Effector memory CD4-positive, alpha-beta T cell (primary cell): ENCODE results near the gene SLC22A12.
"Not testable (repeated sequence)": the region's sequence is repeated elsewhere in the genome, so short reads cannot be mapped to it uniquely, and the experiment has no call there.

Source experiments
- DNase-seq, 3 donors: peaks; one replicate each; pipeline ENCODE4 v3.0.0-alpha.2; 2020
- H3K27ac ChIP-seq: 2 replicates; pipeline ENCODE4 v1.7.0; 2013; ENCODE audit warnings: mild to moderate bottlenecking, low read length, moderate library complexity; ENCODE audit not compliant: insufficient read depth, poor library complexity, severe bottlenecking
- H3K27me3 ChIP-seq: replicated peaks from 2 replicates; pipeline ENCODE4 v1.7.0; 2013; ENCODE audit warnings: mild to moderate bottlenecking, low read length; ENCODE audit not compliant: insufficient read depth, control insufficient read depth, poor library complexity, severe bottlenecking
- H3K36me3 ChIP-seq: 2 replicates; pipeline ENCODE4 v1.7.0; 2013; ENCODE audit warnings: mild to moderate bottlenecking, low read length, moderate library complexity; ENCODE audit not compliant: control insufficient read depth, insufficient read depth
- H3K4me1 ChIP-seq: 2 replicates; pipeline ENCODE4 v1.7.0; 2013; ENCODE audit warnings: low read length, mild to moderate bottlenecking; ENCODE audit not compliant: control insufficient read depth, insufficient read depth, poor library complexity, severe bottlenecking
- H3K4me3 ChIP-seq: 2 replicates; pipeline ENCODE4 v1.7.0; 2013; ENCODE audit warnings: low read length, low read depth, mild to moderate bottlenecking; ENCODE audit not compliant: insufficient read depth, poor library complexity, severe bottlenecking
- H3K9me3 ChIP-seq: 2 replicates; pipeline ENCODE4 v1.7.0; 2013; ENCODE audit warnings: mild to moderate bottlenecking, low read length, moderate library complexity; ENCODE audit not compliant: control insufficient read depth

The SLC22A12 gene

GRCh38 chr11:64585150-64585549, 5.9 kb upstream of the SLC22A12 start:
- Histone ChIP-seq H3K4me1 (no peaks in the 10 kb centered on the region), H3K36me3 (no peaks in the 10 kb centered on the region), H3K27me3 (no peaks in the 10 kb centered on the region), H3K27ac (no peak overlapping the region), H3K4me3 (no peak overlapping the region), H3K9me3 (no peaks in the 10 kb centered on the region)
- DNase-seq = no peak

- Histone ChIP-seq H3K27me3 (no peaks in the 10 kb centered on the region), H3K27ac (no peak overlapping the region), H3K36me3 (no peaks in the 10 kb centered on the region), H3K9me3 (no peaks in the 10 kb centered on the region), H3K4me1 (no peaks in the 10 kb centered on the region), H3K4me3 (no peak overlapping the region)
- DNase-seq = no peak
Observed at GRCh38 chr11:64586366-64586765, 4.7 kb upstream of the SLC22A12 start.

GRCh38 chr11:64588701-64589100, 2.3 kb upstream of the SLC22A12 start:
- no peak for DNase-seq
- no peaks in the 10 kb centered on the region for H3K9me3 ChIP-seq
- no peaks in the 10 kb centered on the region for H3K36me3 ChIP-seq
- H3K4me1 ChIP-seq = no peaks in the 10 kb centered on the region
- H3K27me3 ChIP-seq = no peaks in the 10 kb centered on the region
- H3K27ac ChIP-seq = no peak overlapping the region
- H3K4me3 ChIP-seq = no peak overlapping the region

GRCh38 chr11:64591257-64592233, 525 bp downstream of the SLC22A12 start:
- DNase-seq = no peak
- Histone ChIP-seq H3K27me3 (no peaks in the 10 kb centered on the region), H3K4me1 (no peaks in the 10 kb centered on the region), H3K9me3 (no peaks in the 10 kb centered on the region), H3K4me3 (no peak overlapping the region), H3K36me3 (no peaks in the 10 kb centered on the region), H3K27ac (no peak overlapping the region)

GRCh38 chr11:64592234-64592615, 1.2 kb downstream of the SLC22A12 start:
- H3K36me3 ChIP-seq = no peaks in the 10 kb centered on the region
- H3K27me3 ChIP-seq = no peaks in the 10 kb centered on the region
- no peak overlapping the region for H3K27ac ChIP-seq
- DNase-seq = no peak
- H3K4me1 ChIP-seq = no peaks in the 10 kb centered on the region
- H3K9me3 ChIP-seq = no peaks in the 10 kb centered on the region
- no peak overlapping the region for H3K4me3 ChIP-seq

GRCh38 chr11:64592656-64593055, 1.6 kb downstream of the SLC22A12 start:
- Histone ChIP-seq H3K27me3 (no peaks in the 10 kb centered on the region), H3K4me1 (no peaks in the 10 kb centered on the region)
- DNase-seq = no peak

GRCh38 chr11:64593156-64594105, 2.4 kb downstream of the SLC22A12 start:
- Histone ChIP-seq H3K27ac (no peak overlapping the region), H3K36me3 (no peaks in the 10 kb centered on the region), H3K4me3 (no peak overlapping the region), H3K4me1 (no peaks in the 10 kb centered on the region), H3K27me3 (no peaks in the 10 kb centered on the region), H3K9me3 (no peaks in the 10 kb centered on the region)
- no peak for DNase-seq

More at GRCh38 chr11:64592656-64593055, 1.6 kb downstream of the SLC22A12 start:
- Histone ChIP-seq H3K36me3 (no peaks in the 10 kb centered on the region), H3K27ac (no peak overlapping the region), H3K4me3 (no peak overlapping the region), H3K9me3 (no peaks in the 10 kb centered on the region)

- no peaks in the 10 kb centered on the region for H3K27me3 ChIP-seq
- H3K36me3 ChIP-seq = no peaks in the 10 kb centered on the region
- no peak for DNase-seq
- no peak overlapping the region for H3K27ac ChIP-seq
- H3K4me1 ChIP-seq = no peaks in the 10 kb centered on the region
- H3K9me3 ChIP-seq = no peaks in the 10 kb centered on the region
- H3K4me3 ChIP-seq = no peak overlapping the region
Observed at GRCh38 chr11:64594159-64594939, 3.3 kb downstream of the SLC22A12 start.

GRCh38 chr11:64595922-64596321, 4.9 kb downstream of the SLC22A12 start:
- not testable (repeated sequence) for H3K4me1 ChIP-seq, H3K27me3 ChIP-seq, H3K36me3 ChIP-seq, DNase-seq, H3K27ac ChIP-seq, H3K9me3 ChIP-seq, H3K4me3 ChIP-seq
